NCI-H748 (cell line): Measurements from ENCODE around the gene AIF1L.

Experiments used
- DNase-seq: peaks from one replicate; lab custom pipeline; 2025; ENCODE audit not compliant: unreplicated experiment; lab: John Stamatoyannopoulos, UW

The AIF1L gene

DNA sequence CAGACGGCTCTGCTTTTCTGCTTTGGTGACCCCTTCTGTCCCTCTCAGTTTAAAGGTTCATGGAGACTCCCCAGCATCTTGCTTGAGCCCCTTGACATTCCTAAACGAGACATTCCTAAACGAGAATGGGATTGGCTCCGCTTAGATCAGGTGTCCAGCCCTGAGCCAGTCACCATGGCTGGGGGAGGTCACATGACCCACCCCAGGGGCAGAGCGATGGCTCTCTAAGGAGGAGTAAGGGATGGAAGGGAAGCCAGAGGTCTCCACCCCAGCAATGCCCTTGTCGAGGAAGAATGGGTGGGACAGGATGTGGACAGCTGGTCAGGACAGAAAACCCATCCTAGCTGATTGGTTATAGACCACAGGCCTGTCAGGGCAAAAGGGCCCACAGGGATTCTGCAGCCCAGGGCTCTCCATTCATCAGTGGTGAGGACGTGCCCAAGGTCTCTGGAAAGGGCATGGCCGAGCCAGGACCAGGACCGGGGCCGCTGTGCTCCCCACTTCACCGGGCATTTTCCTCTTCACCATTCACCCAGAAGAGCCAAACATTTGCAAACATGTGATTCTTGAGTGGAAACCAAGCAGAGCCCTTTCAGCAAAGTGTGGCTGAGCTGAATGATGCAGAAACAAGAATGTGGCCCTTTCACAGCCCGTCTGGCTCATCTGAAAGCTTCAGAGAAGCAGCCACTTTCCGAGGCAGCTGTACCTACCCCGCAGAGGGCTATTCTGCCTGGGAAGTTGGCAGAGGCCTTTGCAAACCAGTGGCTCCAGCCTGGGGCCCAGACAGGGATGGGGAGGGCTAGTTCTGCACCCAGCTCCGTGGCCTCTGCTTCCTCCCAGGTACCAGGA, 19.8 kb upstream of the AIF1L start:
- no peak for DNase-seq

- no peak for DNase-seq
These were observed 17.6 kb upstream of the AIF1L start for GRCh38 chr9:131078427-131079366.

DNA sequence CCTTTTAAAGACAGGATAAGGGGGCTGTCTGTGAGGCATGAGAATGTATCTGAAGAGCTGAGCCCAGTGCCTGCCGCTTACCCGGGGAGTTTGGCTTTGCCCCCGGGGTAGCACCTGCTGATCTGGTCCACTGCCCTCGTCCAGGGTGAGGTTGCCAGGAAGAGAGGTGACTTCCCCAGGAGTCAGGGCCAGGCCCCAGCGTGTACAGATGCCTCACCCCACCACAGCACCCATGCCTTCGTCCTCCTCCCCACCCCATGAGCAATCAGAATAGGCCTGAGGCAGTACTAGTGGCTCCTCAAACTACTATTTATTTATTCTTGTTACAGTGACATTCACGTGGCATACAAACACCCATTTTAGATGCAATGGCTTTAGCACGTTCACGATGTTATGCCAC, 15.7 kb upstream of the AIF1L start:
- no peak for DNase-seq

- no peak for DNase-seq
These were observed 14.5 kb upstream of the AIF1L start for GRCh38 chr9:131081868-131082267.

DNA sequence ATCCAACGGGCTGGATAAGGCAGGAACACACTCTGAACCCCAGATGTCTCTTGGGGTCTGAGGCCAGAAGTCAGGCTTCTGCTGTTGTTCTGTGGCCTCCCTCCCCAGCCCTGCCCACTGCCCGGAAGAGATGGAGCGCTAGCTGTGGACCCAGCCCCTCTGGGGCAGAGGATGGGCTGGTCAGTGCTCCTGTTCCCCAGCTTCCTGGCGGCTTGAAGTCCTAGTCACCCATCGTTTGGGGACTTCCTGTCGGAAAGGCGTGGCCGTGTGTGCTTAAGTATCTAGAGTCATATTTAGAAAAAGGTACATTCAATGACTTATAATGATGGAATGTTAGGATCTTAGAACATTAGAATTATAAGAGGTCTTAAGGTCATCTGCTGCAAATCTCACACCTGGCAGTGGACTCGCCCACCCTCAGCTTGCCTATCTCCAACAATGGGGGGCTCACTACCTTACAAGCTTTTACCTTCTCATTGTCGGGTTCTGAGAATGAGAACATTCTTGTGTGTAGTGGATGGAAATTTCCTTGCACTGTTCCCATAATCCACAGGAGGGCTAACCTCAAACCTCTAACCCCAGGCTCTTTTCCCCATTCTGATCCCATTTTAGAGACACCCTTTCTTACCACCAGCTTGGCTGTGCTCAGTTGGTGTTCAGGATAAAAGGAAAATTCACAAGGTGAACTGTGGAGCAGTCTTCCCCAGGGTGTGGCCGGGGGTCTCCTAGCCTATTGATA, 13.4 kb upstream of the AIF1L start:
- DNase-seq, result no peak

DNA sequence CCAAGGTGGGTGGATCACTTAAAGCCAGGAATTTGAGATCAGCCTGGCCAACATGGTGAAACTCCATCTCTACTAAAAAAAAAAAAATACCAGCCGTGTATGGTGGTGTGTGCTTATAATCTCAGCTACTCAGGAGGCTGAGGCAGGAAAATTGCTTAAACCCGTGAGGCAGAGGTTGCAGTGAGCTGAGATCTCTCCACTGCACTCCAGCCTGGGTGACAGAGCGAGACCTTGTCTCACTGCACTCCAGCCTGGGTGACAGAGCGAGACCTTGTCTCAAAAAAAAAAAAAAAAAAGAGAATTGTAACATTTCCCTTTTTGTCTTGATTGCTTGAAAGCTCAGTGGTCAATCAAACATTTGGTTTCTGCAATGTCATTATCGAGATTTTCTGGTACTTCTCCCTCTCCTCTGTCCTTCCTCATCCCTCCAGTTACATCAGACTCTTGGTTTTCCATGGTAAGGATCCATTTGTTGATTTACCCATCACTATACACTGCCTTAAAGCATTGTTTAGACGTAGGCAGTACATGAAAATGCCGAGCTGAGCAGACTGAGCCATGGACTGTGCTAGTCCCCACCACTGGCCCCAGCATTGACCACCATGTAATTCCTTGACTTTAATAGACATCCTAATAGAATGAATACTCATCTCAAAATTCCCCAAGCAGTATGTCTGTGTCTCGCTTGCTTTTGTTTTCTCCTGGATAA, 11.5 kb upstream of the AIF1L start:
- no peak for DNase-seq

- no peak for DNase-seq
These were observed 10.8 kb upstream of the AIF1L start for GRCh38 chr9:131085370-131086122.

DNA sequence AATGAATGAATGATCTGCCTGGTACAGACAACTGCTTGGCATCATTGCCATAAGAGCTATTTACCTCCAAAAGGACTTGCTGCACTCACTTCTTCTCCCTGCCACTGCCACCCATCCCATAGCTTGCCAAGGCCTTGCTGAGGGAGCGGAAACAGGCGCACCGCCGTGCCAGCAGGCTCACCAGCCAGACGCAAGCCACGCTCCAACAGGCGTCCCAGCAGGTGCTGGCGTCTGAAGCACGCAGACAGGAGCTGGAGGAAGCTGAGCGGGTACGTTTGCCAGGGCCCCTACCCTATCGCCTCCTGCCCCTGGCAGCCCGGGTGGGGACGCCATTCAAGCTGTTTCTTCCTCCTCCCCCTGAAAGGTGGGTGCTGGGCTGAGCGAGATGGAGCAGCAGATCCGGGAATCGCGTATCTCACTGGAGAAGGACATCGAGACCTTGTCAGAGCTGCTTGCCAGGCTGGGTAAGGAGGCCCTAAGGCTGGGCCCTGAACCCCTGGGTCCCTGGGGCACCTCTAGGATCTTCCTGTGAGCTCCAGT, 8.9 kb upstream of the AIF1L start:
- no peak for DNase-seq

DNA sequence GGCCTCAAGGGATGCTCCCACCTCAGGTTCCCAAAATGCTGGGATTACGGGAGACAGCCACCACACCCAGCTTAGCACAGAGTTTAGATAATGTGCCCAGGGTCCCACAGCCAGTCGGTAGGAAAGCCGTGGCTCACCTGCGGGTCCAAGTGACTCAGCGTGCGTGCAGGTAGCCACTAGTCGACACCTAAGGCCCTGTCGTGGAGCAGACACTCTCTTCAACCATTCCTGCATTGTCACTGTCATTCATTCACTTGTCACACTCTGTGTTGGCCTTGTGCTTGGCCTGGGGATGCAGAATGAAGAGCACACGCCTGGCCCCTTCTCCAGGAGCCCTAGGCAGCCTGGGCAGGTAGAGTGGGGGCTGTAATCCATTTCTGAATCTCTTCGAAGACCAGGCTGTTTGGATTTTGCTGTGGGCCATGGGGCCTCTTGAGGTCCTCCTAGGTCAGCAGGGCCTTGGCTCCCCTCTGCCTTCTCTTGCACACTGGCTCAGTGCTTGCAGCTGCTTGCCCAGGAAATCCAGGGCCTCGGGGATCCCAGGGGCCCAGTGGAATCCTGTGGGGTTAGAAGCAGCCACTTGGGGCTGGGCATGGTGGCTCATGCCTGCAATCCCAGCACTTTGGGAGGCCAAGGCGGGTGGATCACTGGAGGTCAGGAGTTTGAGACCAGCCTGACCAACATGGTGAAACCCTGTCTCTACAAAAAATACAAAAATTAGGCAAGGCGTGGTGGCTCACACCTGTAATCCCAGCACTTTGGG, 6.1 kb upstream of the AIF1L start:
- no peak for DNase-seq

GRCh38 chr9:131091352-131091992, 4.9 kb upstream of the AIF1L start:
- DNase-seq, result no peak

DNA sequence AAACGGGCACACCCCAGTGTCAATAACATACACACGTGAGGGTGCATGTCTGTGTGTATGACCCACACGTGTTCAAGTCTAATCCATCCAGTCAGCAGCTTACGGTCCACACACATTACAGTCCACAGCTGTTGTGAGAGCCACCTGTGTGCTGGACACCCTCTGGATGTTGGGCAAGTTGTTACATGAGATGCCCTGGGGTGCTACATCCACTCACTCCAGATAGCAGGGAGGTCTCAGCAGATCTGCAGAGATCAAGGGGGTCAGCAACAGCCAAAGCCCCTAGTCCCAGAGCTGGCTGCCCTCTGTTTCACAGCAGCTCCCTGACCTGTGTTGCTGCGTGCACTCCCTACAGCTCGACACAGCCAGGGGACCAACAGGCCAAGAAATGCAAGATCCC, 4.3 kb upstream of the AIF1L start:
- DNase-seq, result no peak

DNA sequence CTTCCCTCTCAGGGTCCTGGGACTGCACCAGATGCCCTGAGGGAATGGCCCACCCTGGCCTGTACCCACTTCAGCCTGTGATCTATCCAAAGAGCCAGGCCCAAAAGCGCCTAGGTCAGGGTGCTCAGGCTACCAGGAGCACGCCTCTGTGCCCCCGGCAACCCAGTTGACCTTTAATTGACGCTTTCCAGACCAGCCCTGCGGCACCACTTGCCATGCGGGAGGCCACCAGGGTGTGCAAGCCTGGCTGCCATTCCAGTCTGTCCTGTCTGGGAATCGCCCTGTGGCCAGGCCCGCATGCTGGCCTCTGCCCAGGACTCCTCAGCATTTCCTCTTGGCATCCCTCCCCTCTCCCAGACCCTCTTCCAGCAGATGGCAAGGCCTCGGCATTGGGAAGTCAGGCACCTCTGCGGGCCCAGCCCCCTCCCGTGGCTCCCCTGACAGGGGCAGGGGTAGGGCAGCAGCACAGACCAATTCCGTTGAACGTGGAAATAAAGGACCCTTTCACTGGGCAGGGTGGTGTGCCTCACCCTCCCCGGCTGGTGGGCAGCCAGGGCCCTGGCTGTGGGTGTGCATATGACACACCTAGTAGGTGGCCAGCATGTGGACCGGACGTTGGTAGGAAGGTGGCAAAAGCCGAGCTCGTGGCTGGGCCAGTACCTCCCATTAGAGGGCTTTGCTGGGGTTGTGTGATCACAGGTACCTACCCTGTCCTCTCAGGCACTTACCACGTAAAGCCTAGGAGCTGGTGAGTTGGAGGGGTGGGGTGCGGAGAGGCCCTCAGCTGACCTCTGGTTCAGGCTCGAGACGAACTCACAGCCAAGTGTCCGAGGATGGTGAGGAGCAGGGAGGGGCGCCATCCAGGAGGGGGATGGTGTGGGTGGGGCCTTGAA, 3.5 kb upstream of the AIF1L start:
- DNase-seq, result no peak

- DNase-seq, result no peak
These were observed 2.3 kb upstream of the AIF1L start for GRCh38 chr9:131094015-131094414.

GRCh38 chr9:131094622-131095021, 1.7 kb upstream of the AIF1L start:
- DNase-seq, result no peak

GRCh38 chr9:131095666-131096268, 564 bp upstream of the AIF1L start:
- DNase-seq, result no peak

DNA sequence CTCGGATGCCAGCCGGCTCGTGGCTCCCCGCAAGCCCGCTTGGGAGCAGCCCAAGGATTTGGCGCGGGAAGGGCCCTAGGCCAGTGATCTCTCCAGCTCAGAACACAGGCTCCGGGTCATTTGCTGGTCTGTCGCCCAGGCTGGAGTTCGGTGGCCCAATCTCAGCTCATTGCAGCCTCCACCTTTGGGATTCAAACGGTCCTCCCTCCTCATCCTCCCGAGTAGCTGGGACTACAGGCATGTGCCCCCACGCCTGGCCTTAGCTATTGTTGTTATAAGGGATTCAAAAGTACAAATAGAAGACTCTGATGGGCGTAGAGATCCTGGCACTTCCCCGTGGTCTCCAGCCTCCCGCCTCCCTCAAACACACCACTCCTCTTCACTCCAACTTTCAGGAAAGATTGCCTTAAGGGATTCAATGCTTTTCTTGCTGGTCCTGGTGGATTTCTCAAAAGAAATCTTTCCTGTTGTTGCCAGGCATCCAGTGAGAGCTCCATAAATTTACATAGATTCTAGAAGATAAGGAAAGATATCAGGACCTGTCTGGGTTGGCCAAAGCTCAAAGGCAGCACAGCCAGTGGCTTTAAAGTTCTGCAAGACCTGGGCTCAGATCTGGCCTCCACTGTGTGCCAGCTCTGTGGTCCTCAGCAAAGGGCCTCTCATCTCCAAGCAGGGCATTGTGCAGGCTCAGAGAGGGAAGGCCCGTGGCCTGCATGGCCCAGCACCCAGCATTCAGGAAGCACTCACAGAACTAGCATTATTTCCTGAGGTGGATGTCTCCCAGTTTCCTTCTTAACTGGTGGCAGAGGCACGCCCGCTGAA, 1.0 kb downstream of the AIF1L start:
- DNase-seq, result no peak
